HG02798 (cell line): ENCODE data around the gene ZFR.
A peak's percentile ranks its signal among the peaks of the same experiment; 100 is the strongest.
"Not testable (repeated sequence)": the region's sequence is repeated elsewhere in the genome, so short reads cannot be mapped to it uniquely, and the experiment has no call there.

ENCODE experiments used
- ATAC-seq: cut with Tn5 transposase; IDR thresholded peaks from one replicate; pipeline ENCODE4 v1.9.1; 2021; ENCODE audit warnings: mild to moderate bottlenecking; ENCODE audit not compliant: unreplicated experiment, poor library complexity

Gene ZFR

DNA sequence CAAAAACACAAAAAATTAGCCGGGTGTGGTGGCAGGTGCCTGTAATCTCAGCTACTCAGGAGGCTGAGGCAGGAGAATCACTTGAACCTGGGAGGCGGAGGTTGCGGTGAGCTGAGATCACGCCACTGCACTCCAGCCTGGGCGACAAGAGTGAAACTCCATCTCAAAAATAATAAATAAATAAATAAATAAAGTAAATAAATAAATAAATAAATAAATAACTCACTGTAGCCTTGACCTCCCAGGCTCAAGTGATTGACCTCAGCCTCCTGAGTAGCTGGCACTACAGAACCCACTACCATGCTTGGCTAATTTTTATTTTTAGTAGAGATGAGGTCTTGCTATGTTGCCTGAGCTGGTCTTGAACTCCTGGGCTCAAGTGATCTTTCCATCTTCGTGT lies 77.3 kb downstream of the ZFR start:
- ATAC-seq = not testable (repeated sequence)

DNA sequence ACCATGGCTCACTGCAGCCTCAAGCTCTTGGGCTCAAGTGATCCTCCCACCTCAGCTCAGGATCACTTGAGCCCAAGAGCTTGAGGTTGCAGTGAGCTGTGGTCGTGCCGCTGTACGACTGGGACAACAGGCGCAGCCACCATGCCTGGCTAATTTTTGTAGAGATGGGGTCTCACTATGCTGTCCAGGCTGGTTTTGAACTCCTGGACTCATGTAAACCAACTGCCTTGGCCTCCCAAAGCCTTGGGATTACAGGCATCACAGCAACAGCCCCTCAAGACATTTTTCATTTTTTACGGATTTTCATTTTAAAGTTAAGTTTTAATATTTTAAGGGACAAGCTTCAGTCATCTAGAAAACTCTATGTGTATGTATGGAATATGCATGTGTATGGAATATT lies 78.9 kb downstream of the ZFR start:
- no peak for ATAC-seq

DNA sequence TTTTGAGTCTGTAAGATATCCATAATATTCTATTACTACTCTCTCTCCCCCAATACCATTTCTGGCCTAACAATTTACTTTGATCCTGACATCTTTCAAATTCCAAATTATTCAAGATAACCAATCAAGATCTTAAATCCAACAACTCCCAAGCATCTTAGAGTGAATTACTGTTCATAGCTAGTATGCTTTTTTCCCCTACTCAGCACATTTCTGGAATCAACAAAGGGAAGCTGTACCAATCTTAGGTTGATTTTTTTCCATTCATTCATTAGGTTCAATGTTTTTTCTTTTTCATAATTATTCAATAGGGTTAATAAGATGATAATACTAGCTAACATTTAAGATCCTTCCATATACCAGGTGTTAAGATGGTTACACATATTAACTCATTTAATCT lies 81.5 kb downstream of the ZFR start:
- no peak for ATAC-seq

DNA sequence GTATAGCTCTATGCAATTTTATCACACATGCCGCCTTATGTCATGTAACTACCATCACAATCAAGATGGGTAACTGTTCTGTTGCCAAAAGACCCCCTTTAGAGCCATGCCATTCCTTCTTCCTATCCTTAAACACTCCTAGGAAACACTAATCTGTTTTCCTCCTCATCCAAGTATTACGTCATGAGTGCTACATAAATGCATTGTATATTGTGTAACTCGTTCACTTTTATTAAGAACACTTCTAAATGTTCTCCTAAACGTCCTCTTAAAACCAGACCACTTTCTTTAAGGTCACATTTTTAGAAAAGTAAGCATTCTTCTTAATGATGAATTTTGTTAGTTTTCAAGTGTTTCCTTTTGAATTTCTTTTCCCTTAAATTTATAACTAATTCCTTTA lies 82.0 kb downstream of the ZFR start:
- no peak for ATAC-seq

DNA sequence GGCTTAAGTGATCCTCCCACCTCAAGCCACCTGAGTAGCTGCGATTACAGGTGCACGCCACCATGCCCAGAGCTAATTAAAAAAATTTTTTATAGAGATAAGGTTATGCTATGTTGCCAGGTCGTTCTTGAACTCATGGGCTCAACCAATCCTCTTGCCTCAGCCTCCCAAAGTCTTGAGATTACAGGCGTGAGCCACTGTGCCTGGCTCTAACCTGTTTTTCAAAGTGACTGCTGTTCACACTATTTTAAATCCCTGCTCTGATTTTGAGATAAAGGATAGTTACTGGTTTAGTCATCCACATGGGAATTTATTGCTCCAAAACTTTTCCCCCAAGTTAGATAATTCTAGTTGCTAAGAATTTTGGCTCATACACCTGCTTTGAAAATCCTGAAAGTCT lies 83.6 kb downstream of the ZFR start:
- ATAC-seq = no peak

DNA sequence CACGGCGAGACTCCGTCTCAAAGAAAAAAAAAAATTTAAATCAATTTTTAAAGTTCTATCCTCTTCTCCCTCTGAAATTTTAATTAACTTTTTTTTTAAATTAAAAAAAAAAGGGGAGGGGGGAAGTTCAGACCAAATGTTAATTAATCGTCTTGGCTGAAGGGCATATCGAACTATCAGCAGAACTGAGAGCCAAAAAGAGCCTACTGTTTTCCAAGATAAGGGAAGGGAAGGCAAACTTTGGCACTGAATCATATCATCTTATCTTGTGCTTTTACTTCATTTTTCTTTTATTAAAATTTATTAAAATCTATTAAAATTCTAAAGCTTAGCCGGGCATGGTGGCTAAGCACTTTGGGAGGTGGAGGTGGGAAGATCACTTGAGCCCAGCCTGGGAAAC lies 85.9 kb downstream of the ZFR start:
- no peak for ATAC-seq

DNA sequence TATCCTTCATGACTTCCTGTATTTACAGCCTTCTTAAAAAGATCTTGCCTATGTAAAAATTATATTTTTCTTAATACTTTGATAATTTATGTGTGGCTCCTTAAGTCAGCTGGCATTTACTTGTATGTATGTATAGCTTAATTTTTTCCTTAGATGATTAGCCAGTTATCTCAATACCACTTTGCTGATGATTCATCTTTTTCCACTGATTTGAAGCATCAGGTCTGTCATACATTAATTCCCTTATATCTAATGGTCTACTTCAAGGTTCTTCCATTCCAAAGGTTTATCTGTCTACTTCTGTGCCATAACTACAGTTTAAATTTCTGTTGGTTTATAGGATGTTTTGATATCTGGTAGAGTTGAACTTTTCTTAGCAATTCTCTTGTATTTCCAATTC lies 86.9 kb downstream of the ZFR start:
- ATAC-seq = no peak

DNA sequence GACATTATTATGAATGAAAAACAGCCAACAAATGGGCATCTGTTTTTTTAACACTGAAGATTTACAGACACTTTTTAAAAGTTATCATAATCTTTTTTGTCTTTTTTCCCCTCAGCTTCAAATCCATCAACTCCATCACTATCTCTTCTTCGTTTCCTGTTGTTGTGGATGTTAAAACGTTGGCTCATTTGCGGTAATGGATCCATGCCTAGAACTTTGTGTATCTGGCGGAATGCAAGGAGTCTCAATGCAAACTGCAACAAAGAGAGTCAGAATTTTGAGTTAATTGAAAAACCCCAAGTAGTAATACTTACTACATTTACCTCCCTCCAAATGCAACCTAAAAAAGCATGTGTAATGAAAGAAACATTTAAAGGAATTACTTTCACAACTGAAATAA lies 88.9 kb downstream of the ZFR start:
- no peak for ATAC-seq

DNA sequence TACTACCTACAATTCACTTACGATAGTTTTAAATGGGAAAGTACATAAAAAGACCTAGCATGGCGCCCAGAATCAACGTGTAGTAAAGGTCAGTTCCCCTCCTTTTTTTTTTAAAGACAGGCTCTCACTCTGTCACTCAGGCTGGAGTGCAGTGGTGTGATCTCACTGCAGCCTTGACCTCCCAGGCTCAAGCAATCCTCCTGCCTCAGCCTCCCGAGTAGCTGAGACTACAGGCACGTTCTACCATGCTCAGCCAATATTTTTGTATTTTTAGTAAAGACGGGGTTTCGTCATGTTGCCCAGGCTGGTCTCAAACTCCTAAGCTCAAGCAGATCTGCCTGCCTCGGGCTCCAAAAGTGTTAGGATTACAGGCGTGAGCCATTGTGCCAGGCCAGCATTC lies 91.1 kb downstream of the ZFR start:
- ATAC-seq = no peak

DNA sequence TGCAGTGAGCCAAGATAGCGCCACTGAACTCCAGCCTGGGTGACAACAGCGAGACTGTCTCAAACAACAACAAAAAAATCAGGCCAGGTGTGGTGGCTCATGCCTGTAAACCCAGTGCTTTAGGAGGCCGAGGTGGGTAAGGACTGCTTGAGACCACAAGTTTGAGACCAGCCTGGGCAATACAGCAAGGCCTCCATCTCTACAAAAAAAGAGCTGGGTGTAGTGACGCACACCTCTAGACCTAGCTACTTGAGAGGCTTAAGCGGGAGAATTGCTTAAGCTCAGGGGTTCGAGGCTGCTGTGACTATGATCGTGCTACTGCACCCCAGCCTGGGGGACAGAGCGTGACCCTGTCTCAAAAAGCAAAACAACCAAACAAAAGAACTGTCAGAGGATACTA lies 91.9 kb downstream of the ZFR start:
- ATAC-seq = no peak

DNA sequence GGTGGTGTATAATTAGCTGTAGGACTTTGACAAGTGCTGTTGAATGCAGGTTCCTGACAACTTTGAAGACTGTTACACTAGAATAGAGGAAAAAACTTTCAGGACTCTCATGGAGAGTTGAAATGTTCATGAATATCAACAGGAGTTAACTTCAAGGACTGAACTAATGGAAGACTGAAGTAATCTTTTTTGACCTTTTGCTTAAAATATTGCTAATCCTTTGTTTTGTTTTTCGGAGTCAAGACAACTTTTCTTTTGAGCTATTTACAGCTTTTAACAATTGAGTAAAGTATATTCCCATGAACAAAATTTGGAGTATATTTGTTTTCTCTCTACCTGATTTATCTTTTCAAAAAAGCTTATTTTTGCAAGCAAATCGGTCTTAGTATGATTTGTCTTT lies 97.7 kb downstream of the ZFR start:
- no peak for ATAC-seq

DNA sequence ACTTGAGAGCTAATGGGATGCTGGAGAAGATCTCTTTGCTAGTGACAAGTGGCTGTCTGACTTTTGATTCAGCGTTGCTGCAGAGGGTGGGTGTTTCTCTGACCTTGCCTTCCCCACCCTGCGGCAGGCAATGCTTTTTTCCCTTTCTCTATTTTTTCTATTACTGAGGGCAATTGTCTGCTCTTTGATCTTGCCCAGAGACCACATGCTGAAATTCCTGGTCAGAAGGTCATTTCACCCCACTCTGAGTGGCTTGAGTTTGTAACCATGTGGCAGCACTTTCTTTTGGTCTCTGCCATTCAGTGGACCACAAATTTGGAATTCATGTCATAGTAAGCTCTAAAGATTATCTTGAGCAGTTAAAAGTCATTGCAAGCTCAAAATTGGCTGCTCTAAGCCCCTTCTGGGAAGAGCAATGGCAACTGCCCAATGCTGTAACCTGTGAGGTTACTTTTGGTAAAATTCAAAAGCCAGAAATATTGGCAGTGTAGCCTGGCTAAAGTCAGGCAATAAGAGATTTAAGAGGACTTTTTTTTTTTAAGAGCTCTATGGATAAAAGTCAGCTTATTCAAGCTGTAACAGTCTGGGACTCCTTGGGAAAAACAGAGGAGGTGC lies 101.4 kb downstream of the ZFR start:
- no peak for ATAC-seq

DNA sequence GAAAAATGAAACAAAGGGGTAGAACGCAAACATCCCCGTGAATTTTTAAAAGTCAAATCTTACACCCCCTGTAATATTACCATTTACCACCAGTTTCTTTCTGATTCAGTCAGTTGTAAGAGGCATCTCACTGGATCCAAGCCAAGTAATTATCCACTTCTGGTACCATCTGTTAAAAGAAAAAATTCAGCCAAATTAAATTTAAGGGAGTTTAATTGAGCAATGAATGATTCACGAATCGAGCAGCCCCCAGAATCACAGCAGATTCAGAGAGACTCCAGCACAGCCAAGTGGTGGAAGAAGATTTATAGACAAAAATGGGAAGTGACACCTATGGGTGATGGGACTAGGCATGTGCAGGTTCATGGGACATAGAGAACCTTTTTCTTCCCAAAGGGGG lies 101.9 kb downstream of the ZFR start:
- ATAC-seq = no peak

DNA sequence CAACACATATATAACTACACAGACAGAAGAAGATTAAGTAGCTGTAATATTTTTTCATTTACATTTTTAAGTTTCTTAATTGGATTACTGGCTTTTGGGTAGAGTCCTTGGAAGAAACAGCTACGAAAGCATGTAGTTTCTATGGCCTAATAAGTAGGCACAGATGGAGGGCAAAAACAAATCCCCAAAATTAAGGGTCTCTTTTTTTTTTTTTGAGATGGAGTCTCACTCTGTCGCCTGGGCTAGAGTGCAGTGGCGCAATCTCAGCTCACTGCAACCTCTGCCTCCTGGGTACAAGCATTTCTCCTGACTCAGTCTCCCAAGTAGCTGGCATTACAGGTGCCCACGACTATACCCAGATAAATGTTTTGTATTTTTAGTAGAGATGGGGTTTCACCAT lies 104.7 kb downstream of the ZFR start:
- ATAC-seq = no peak

DNA sequence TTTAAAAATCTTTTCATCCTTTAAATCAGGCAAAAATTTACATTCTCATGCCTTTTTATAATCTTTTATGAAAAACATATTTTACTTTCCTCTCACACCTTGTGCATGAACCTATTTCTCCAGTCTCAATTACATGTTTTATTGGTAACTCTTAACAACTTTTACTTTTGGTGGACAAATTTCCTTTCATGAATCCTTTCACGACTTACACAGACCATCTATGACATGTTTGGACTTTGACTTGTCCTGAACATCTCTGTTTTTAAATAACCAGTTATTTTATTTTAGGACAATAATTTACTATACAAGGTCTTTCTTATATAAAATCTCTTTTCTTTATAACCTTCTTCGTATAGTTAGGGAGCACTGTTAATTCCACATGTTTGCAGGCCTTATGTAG lies 105.3 kb downstream of the ZFR start:
- no peak for ATAC-seq

DNA sequence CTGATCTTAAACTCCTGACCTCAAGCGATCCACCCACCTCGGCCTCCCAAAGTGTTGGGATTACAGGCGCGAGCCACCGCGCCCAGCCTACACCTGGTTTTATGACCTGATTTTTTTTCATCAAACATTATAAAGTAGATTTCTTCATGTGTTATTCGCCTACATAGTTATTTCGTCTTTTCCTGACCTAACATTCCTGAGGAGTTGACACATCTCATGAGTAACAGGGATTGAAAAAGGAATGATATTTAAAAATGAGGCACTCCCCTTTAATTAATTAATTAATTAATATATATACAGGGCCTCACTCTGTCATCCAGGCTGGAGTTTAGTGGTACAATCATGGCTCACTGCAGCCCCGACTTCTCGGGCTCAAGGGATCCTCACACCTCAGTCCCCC lies 111.6 kb downstream of the ZFR start:
- ATAC-seq = no peak

DNA sequence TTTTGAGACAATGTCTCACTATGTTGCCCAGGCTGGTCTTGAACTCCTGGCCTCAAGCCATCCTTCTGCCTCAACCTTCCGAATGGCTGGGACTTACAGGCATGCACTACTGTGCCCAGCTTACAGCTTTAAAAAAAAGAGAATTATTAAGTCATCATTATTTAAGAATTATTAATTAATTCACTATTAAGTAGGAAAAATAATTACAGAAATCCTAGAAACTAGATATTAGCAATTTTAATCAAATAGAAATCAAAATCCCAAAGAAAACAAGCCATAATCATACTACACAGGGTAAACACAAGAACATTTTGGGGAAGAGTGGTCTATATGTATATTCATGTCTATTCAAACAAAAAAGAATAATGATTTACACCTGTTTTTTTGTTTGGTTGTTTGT lies 112.2 kb downstream of the ZFR start:
- no peak for ATAC-seq

DNA sequence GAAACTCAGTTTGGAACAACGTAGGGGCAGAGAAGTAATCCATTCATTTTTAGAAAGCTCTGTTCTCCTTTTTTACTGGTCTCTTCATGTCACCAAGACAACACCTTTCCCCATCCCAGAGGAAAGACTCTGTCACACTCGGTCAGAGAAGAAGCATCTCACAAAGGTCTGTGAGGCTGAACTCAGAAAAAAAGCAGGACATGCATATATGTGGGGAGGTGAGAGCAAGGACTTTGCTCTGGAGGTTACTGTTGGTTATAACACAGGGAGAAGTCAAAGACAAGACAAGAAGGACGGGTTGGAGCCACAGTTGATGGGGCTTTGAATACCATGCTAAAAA lies 112.6 kb downstream of the ZFR start:
- no peak for ATAC-seq

DNA sequence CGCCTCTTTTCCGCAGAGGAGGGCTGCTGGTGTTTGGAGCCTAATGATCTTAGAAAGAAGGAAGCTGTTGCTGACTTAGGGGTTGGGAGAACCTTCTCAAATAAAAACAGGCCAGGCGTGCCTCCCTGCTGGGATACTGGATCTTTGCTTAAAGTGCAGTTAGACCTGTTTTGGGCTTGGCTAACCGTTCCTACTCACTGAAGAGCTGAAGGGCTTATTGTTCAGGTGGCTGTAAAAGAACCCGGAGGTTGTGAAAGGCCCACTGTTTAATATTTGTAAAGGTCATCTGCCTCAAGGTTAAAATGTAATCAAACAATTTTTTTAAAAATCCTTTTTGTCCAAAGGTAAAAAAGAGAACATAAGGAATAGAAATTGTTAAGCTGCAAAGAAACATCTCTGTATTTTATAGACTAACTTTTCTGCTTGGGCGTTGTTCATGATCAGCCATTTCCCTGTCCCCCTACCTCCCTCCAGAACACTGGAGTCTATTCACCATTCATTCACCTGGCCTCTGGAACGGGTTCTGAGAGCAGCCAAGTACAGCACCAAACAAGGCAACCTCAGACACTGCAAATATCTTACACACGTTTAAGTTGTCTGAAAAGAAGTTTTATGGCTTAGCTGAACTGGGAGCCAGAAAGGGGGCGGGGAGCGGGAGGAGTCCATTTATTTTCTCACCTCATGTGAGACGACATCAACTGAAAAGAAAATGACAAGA lies 113.2 kb downstream of the ZFR start:
- no peak for ATAC-seq

DNA sequence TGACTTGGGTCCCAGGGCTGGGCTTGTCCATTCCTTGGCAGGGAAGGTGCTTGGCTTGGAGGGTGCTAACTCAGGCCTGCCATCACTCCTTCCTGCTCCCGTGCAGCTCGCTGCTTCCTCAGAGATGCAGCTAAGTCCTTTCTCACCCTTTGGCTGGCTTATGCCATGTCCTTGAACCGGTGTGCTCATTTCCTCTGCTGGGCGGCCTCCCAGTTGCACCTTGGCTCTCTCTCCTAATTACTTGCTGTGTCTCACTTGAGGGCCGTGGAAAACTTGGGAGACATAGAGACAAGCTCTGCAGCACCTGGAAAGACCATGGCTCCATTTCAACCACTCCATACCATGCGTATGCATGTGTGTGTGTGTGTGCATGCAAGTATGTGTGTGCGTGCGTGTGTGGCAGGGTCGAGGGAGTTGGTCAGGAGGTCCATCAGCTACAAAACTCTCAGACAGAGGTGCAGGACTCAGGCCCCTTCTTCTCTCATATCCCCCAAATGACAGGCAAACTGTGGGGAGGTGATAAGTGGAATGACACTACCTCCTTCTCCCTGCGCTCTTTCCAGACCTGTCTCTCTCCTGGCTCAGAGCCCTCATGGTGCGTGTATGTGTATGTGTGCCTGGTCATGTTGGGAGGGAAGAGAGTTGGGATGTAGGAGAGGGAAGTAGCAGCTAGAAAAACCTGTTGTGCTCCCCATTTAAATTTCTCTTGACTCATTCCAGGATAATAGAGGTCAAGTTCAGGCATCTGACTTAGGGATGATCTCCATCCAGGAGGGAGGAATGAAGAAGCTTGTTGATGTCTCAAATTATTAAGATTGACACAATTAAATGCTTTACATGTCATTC lies 114.2 kb downstream of the ZFR start:
- ATAC-seq = no peak

DNA sequence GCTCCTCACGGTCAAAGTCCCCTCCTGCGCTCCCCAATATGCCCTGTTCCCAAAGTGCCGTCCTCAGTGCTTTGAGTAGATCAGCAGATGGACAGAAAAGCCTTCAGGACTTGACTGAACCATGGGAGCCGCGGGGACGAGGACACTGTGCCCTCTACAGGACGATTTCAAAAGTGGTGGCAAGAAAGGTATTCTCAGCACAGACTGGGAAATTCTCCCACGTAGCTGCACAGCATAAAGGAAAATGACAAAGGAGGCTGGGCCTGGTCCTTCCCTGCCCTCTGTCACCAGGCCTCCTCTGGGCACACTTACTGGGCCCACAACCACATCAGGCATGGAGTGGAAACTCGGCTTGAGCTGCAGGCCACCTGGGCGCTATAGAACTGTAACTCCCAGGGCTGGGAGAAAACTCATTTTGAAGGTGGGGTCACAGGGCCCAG lies 115.1 kb downstream of the ZFR start:
- ATAC-seq = peak; percentile 79
